ENCODE measurements around the gene INIP.

The INIP gene

DNA sequence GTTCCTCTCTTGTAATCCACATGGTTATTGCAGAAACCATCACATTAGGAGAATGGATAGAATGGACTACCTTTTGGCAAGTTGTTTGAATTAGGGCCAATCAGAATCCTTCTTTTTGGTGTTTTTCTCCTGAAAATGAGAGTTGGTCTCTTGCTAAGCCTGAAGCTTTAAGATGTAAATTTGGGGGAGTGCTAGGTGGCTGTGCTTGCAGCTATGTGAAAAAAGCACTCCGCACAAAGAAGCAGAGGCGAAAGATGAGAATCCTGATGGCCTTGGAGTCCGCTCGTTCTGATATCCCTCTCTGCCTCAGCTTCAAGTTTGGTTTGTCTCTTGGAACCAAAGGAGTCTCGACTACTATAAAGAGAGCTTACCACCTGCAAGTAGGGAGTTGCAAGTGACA, 63.6 kb downstream of the INIP start:
- in situ Hi-C loops (cut with HindIII; ENCODE audit: low pct_ligation_motif_present, low sequenced_read_pairs): no loop called here
- Histone ChIP-seq H3K27me3 (replicated peaks) (no peaks in the 10 kb centered on the region), H3K4me3 (ENCODE audit: low read depth, low read length) (no peak overlapping the region), H3K27ac (no peak overlapping the region), H3K36me3 (replicated peaks) (no peaks in the 10 kb centered on the region)
- TF ChIP-seq, protein P1, sequence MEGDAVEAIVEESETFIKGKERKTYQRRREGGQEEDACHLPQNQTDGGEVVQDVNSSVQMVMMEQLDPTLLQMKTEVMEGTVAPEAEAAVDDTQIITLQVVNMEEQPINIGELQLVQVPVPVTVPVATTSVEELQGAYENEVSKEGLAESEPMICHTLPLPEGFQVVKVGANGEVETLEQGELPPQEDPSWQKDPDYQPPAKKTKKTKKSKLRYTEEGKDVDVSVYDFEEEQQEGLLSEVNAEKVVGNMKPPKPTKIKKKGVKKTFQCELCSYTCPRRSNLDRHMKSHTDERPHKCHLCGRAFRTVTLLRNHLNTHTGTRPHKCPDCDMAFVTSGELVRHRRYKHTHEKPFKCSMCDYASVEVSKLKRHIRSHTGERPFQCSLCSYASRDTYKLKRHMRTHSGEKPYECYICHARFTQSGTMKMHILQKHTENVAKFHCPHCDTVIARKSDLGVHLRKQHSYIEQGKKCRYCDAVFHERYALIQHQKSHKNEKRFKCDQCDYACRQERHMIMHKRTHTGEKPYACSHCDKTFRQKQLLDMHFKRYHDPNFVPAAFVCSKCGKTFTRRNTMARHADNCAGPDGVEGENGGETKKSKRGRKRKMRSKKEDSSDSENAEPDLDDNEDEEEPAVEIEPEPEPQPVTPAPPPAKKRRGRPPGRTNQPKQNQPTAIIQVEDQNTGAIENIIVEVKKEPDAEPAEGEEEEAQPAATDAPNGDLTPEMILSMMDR (IDR thresholded peaks at IDR 0.05; ENCODE audit: low read depth, low read length, missing control alignments): no peak
- no peak for DNase-seq

DNA sequence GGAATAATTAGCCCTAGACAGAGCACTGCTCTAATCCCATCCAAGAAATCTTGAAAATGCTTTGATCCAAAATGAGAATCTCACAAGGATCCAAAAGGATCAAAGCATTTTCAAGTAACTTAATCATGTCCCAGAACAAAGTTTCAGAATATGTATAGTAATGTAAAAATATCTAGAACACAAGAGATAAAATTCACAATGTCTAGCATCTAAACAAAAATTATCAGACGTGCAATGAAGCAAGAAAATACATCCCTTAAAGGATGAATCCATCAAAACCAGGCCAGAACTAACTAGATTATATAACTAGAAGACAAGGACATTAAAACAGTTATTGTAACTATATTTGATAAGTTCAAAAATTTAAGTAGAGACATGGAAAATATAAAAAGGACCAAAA, 69.3 kb downstream of the INIP start:
- in situ Hi-C loops (cut with HindIII; ENCODE audit: low pct_ligation_motif_present, low sequenced_read_pairs): no loop called here
- no peak overlapping the region for H3K27ac ChIP-seq
- H3K36me3 ChIP-seq (replicated peaks): no peaks in the 10 kb centered on the region
- H3K4me3 ChIP-seq (ENCODE audit: low read depth, low read length): no peak overlapping the region
- TF ChIP-seq, protein P1 (IDR thresholded peaks at IDR 0.05; ENCODE audit: low read depth, low read length, missing control alignments): no peak
- no peak for DNase-seq
- H3K27me3 ChIP-seq (replicated peaks): no peaks in the 10 kb centered on the region

DNA sequence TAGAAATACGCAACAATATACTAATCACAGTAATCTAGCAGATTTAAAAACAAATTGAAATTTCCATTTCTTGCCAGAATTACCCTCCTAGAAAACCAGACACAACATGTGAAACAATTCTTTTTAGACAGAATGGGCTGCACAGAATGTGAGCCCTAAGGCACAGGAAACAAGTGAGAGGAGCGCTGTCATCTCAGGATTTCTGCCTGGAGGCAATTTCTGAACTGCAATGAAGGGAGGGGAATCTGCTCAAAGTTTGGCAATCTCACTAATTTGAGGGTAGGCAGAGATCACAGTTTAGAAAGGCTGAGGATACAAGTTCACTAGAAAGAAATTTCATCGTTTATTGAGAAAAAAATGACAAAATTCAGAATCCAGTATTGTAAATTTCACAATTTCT, 70.3 kb downstream of the INIP start:
- no peak overlapping the region for H3K27ac ChIP-seq
- no peak for DNase-seq
- in situ Hi-C loops (cut with HindIII; ENCODE audit: low pct_ligation_motif_present, low sequenced_read_pairs): no loop called here

DNA sequence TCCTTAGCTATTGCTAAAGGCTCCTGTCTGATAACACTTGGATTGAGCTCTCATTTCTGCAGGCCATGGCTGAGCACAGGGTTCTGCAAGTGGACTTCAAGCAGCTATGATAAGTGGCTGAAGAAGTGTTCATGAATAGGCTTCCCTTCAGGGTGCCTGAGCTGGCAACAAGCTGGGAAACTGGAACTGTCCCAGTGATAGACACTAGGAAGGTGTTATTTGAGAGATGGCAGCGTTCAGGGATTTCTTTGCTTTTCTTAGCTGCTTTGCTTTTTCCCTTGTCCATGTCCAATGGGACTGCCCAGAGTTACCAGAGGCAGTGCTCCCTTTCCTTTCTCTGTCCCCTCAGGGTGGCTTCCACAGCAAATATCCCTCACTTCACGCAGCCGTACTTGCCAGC, 75.8 kb downstream of the INIP start:
- Histone ChIP-seq H3K36me3 (replicated peaks) (no peaks in the 10 kb centered on the region), H3K27ac (no peak overlapping the region), H3K4me3 (ENCODE audit: low read depth, low read length) (no peak overlapping the region), H3K27me3 (replicated peaks) (no peaks in the 10 kb centered on the region)
- DNase-seq: no peak
- in situ Hi-C loops (cut with HindIII; ENCODE audit: low pct_ligation_motif_present, low sequenced_read_pairs): no loop called here
- TF ChIP-seq, protein P1 (IDR thresholded peaks at IDR 0.05; ENCODE audit: low read depth, low read length, missing control alignments): no peak

More for the DNA sequence above, 70.3 kb downstream of the INIP start:
- TF ChIP-seq, protein P1 (IDR thresholded peaks at IDR 0.05; ENCODE audit: low read depth, low read length, missing control alignments): no peak
- no peaks in the 10 kb centered on the region for H3K27me3 ChIP-seq (replicated peaks)
- H3K36me3 ChIP-seq (replicated peaks): no peaks in the 10 kb centered on the region
- no peak overlapping the region for H3K4me3 ChIP-seq (ENCODE audit: low read depth, low read length)

DNA sequence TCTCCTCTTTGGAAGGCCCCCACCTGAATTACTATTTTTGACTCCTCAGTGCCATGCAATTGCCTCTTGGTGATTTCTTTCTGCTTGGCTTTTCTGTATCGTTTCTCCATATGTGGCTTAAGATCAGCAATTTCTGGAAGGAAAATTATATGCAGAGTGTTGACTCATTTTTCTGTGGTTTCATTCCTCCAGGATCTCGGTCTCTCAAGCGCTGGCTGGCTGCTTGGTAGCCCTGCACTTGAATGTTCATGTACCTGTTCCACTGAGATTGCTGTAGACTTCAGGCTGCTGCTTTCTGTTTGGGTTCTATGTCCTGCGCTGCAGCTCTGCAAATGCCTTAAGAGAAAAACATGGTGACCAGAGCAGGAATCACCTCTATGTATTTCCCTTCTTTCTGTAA, 77.6 kb downstream of the INIP start:
- TF ChIP-seq, protein P1 (IDR thresholded peaks at IDR 0.05; ENCODE audit: low read depth, low read length, missing control alignments): no peak

More for the DNA sequence above, 77.6 kb downstream of the INIP start:
- H3K27me3 ChIP-seq (replicated peaks): no peaks in the 10 kb centered on the region
- H3K27ac ChIP-seq: no peak overlapping the region
- no peak overlapping the region for H3K4me3 ChIP-seq (ENCODE audit: low read depth, low read length)
- H3K36me3 ChIP-seq (replicated peaks): no peaks in the 10 kb centered on the region
- in situ Hi-C loops (cut with HindIII; ENCODE audit: low pct_ligation_motif_present, low sequenced_read_pairs): no loop called here
- DNase-seq: no peak

All from brain microvascular endothelial cell (primary cell).